Raji (cell line): ENCODE data around the gene OSBPL3.

Experiments
- POLR2A ChIP-seq: IDR thresholded peaks from 2 replicates; pipeline ENCODE4 v1.6.1; 2011; ENCODE audit warnings: low read depth, low read length, control low read depth; ENCODE audit not compliant: insufficient read depth

OSBPL3 gene

GRCh38 chr7:24987331-24987842, 7.4 kb upstream of the OSBPL3 start:
- no peak for TF ChIP-seq POLR2A

GRCh38 chr7:24982917-24983316, 2.9 kb upstream of the OSBPL3 start:
- TF ChIP-seq POLR2A: no peak

GRCh38 chr7:24981171-24981951, 1.4 kb upstream of the OSBPL3 start:
- TF ChIP-seq POLR2A: no peak

DNA sequence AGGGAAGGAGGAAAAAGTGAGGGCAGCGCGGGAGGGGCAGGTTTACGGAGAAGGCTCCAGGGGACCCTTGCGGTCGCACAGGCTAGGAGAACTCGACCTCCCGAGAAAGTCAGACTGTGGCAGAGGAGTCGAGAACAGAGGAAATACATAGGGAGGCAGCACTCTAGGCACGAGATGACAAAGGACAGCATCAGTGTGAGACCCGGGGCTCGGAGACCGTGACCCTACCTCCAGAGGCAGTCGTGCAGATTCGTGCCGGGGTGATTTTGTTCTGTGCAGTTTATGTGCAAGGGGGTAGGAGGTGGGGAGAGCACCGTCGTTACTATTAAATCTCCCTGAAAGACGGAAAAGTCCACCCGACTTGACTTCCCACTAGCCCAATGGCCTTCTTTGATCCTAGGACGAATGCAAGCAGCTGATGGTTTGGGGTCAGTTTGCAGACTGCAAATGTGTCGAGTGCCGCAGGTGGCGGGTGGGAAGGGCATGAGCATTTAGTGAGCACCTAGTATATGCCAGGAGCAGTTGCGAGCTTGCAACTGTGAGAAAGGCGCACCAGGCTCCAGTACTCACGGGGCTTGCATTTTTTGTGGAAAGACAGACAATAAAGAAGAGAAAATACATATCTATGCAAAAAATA, 674 bp upstream of the OSBPL3 start:
- TF ChIP-seq POLR2A: no peak

DNA sequence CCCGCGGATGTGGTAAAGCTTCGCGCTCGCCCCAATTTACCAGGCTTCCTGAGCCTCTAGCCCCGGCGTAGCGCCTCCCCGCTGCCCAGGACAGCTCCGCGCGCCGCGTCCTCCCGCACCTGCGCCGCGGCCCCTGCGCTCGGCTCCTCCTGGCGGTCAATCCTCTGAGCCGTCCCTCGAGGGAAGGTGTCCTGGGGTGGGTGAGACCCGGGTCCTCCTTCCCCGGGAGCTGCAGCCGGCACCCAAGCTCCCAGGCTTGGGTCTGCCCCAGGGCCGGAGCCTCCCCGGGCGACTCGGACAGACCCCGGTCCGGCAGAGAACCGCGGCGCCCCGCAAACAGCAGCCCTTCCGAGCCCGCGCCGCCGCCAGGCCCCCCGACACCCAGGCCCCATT, 512 bp downstream of the OSBPL3 start:
- TF ChIP-seq POLR2A: no peak

GRCh38 chr7:24978843-24979469, 1.0 kb downstream of the OSBPL3 start:
- no peak for TF ChIP-seq POLR2A

DNA sequence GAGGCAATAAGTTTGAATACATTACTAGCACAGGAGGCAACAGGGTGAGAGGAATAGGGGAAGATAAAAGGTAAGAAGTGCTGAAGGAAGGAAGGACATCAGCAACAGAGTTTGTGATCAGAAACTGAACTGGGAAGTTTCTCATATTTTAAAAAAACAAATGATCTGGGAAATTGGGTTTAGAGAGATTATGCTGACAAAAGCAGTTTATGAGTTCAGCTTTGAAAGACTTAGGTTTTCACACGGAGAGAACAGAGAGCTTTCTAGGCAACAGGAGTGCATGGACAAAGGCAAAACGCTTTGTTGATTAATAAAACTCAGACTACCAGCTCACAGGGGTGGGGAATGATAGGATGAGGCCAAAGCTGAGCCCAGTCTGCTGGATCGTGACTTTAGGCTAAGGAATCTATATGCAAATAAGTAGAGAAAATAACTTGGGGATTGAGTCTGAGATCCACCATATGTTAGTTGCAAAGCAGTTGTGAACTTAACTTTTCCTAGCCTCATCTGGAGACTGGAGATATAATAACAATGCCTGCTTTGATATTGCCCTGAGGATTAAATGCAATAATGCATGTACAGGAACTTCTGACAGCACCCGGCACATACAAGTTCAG, 4.2 kb downstream of the OSBPL3 start:
- TF ChIP-seq POLR2A: no peak

- no peak for TF ChIP-seq POLR2A
Observed at GRCh38 chr7:24975172-24975571, 4.8 kb downstream of the OSBPL3 start.

GRCh38 chr7:24974026-24974832, 5.7 kb downstream of the OSBPL3 start:
- TF ChIP-seq POLR2A: no peak

GRCh38 chr7:24972991-24973390, 7.0 kb downstream of the OSBPL3 start:
- no peak for TF ChIP-seq POLR2A

DNA sequence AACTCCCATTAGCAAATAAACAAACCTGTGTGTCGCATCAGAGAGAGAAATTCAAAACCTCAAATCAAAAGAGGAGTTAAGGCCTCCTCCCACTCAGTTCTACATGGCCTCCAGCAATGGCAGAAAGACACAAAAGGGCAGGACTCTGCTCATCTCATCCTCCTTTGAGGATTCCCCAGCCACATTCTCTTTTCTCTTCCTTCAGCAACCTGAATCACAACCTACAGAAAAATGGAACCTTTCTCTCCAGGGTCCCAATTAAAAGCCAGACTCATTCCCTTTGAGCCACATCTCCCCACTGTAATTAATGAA, 7.9 kb downstream of the OSBPL3 start:
- no peak for TF ChIP-seq POLR2A

DNA sequence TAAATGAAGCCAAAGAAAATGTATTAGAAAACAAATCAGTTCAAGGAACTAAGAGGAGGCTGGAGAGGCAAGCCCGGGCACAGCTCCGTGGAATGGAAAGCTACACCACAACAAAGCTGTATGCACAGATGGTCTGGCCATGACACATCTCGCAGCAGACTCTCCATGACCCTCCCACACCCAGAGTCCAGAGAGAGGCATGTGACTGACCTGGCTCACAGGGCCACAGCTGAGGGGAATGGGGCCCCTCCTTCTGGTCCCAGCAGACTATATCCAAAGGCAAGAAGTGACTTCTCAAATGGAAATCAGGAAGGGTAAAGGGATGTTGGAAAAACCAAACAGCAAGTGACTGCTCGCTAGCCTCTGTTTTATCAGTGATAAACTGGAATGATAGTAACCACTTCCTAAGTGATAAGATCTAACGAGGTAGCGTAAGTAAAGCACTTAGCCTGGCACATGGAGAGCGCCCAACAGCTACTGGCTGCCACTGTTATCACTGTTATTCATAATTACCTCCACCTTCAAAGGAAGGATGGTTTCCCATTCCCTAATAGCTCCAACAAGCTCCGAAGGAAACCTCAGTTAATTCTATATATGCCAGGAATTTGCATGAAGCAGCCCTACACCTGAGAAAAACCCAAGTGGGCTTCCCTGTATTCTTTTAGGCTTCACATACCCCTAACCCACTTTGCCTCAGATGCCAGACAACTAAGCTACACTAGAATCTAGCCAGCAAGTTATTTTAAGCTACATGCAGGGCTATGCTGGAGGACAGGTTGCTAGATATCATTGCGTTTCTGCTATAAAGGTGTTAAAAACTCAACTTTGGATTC, 8.4 kb downstream of the OSBPL3 start:
- no peak for TF ChIP-seq POLR2A

GRCh38 chr7:24970676-24971075, 9.3 kb downstream of the OSBPL3 start:
- no peak for TF ChIP-seq POLR2A

GRCh38 chr7:24968165-24968564, 11.8 kb downstream of the OSBPL3 start:
- no peak for TF ChIP-seq POLR2A
